ENCODE data around the gene WAPL.

The WAPL gene

GRCh38 chr10:86397120-86397519 lies 124.5 kb downstream of the WAPL start:
- Histone ChIP-seq H3K4me2 (ENCODE audit: low read length) (no peak overlapping the region), H3K27me3 (ENCODE audit: insufficient read depth, low read length) (no peaks in the 10 kb centered on the region), H3K9me2 (ENCODE audit: low read depth, low read length) (no peaks in the 10 kb centered on the region), H4K20me1 (ENCODE audit: insufficient read depth, low read length) (no peaks in the 10 kb centered on the region), H3K27ac (ENCODE audit: low read depth, low read length, poor library complexity, severe bottlenecking) (no peak overlapping the region), H3K79me2 (ENCODE audit: insufficient read depth, low read length) (no peaks in the 10 kb centered on the region), H3K4me1 (ENCODE audit: insufficient read depth, low read length, severe bottlenecking) (peaks cover 40% of the 10 kb centered on the region), H3K9ac (ENCODE audit: low read length) (no peak overlapping the region), H3K36me3 (ENCODE audit: insufficient read depth, low read length) (no peaks in the 10 kb centered on the region), H3K9me3 (ENCODE audit: low read length) (no peaks in the 10 kb centered on the region), H3K4me3 (ENCODE audit: low read depth, low read length, poor library complexity, severe bottlenecking) (no peak overlapping the region), H2AFZ (ENCODE audit: low read length) (no peak overlapping the region), H3F3A (ENCODE audit: insufficient read depth, low read length) (0 out of 2 replicates have a peak, but pooled peaks cover 2% of the 10 kb centered on the region)
- TF ChIP-seq CTCF (IDR thresholded peaks at IDR 0.05; ENCODE audit: low read length), result no peak
- TF ChIP-seq EZH2 (IDR thresholded peaks at IDR 0.05; ENCODE audit: borderline replicate concordance, low read length), result no peak

GRCh38 chr10:86393862-86394455 lies 127.6 kb downstream of the WAPL start:
- no peak overlapping the region for H3K4me3 ChIP-seq (ENCODE audit: low read depth, low read length, poor library complexity, severe bottlenecking)
- H2AFZ ChIP-seq (ENCODE audit: low read length), result no peak overlapping the region
- no peak overlapping the region for H3K4me2 ChIP-seq (ENCODE audit: low read length)
- H3K9me2 ChIP-seq (ENCODE audit: low read depth, low read length), result no peaks in the 10 kb centered on the region
- no peaks in the 10 kb centered on the region for H3K9me3 ChIP-seq (ENCODE audit: low read length)
- H3K79me2 ChIP-seq (ENCODE audit: insufficient read depth, low read length), result no peaks in the 10 kb centered on the region
- no peaks in the 10 kb centered on the region for H3K36me3 ChIP-seq (ENCODE audit: insufficient read depth, low read length)
- no peak overlapping the region for H3K27ac ChIP-seq (ENCODE audit: low read depth, low read length, poor library complexity, severe bottlenecking)
- TF ChIP-seq EZH2 (IDR thresholded peaks at IDR 0.05; ENCODE audit: borderline replicate concordance, low read length) (no peak), CTCF (IDR thresholded peaks at IDR 0.05; ENCODE audit: low read length) (no peak)
- H3K9ac ChIP-seq (ENCODE audit: low read length), result no peak overlapping the region
- H3K27me3 ChIP-seq (ENCODE audit: insufficient read depth, low read length), result no peaks in the 10 kb centered on the region
- H3F3A ChIP-seq (ENCODE audit: insufficient read depth, low read length), result no peaks in the 10 kb centered on the region
- H4K20me1 ChIP-seq (ENCODE audit: insufficient read depth, low read length), result no peaks in the 10 kb centered on the region
- H3K4me1 ChIP-seq (ENCODE audit: insufficient read depth, low read length, severe bottlenecking), result peaks cover 45% of the 10 kb centered on the region

GRCh38 chr10:86393362-86393761 lies 128.2 kb downstream of the WAPL start:
- no peak overlapping the region for H3K27ac ChIP-seq (ENCODE audit: low read depth, low read length, poor library complexity, severe bottlenecking)
- H2AFZ ChIP-seq (ENCODE audit: low read length), result no peak overlapping the region
- no peaks in the 10 kb centered on the region for H3K9me2 ChIP-seq (ENCODE audit: low read depth, low read length)
- H3K4me3 ChIP-seq (ENCODE audit: low read depth, low read length, poor library complexity, severe bottlenecking), result no peak overlapping the region
- TF ChIP-seq EZH2 (IDR thresholded peaks at IDR 0.05; ENCODE audit: borderline replicate concordance, low read length), result no peak
- TF ChIP-seq CTCF (IDR thresholded peaks at IDR 0.05; ENCODE audit: low read length), result no peak
- no peaks in the 10 kb centered on the region for H3K79me2 ChIP-seq (ENCODE audit: insufficient read depth, low read length)
- peaks cover 45% of the 10 kb centered on the region for H3K4me1 ChIP-seq (ENCODE audit: insufficient read depth, low read length, severe bottlenecking)
- H3F3A ChIP-seq (ENCODE audit: insufficient read depth, low read length), result no peaks in the 10 kb centered on the region
- H3K9ac ChIP-seq (ENCODE audit: low read length), result no peak overlapping the region
- H4K20me1 ChIP-seq (ENCODE audit: insufficient read depth, low read length), result no peaks in the 10 kb centered on the region
- no peaks in the 10 kb centered on the region for H3K27me3 ChIP-seq (ENCODE audit: insufficient read depth, low read length)
- H3K36me3 ChIP-seq (ENCODE audit: insufficient read depth, low read length), result no peaks in the 10 kb centered on the region
- no peaks in the 10 kb centered on the region for H3K9me3 ChIP-seq (ENCODE audit: low read length)
- H3K4me2 ChIP-seq (ENCODE audit: low read length), result no peak overlapping the region; the same call in 1 of the 2 replicates
